GM19452 (cell line): ENCODE results near the gene RERE.
"Not testable (repeated sequence)": the region's sequence is repeated elsewhere in the genome, so short reads cannot be mapped to it uniquely, and the experiment has no call there.

ENCODE experiments used
- ATAC-seq: cut with Tn5 transposase; IDR thresholded peaks from one replicate; pipeline ENCODE4 v1.9.1; 2021; ENCODE audit not compliant: unreplicated experiment

RERE gene

DNA sequence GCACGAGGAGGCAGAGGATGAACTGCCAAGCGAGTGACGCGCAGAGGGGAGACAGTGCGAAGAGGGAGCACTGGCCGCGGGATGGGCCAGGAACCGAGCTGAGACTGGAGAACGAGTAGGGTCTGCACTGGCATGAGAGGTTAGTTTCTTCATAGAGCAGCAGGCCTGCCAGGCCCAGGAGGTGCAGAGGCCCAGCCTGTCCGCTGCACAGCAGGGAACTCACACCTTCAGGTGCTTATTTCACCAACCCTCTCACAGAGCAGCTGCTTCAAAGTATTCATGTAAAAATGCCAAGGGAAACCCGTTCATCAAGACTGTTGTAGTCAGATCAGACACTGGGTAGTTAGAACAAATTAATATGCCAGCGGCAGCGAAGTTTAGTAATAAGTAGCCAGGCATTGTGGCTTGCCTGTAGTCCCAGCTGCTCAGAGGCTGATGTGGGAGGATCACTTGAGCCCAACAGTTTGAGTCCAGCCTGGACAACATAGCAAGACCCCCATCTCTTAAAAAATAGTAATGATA is 355.0 kb downstream of the RERE start:
- ATAC-seq = no peak

GRCh38 chr1:8461351-8462110 is 355.9 kb downstream of the RERE start:
- no peak for ATAC-seq

DNA sequence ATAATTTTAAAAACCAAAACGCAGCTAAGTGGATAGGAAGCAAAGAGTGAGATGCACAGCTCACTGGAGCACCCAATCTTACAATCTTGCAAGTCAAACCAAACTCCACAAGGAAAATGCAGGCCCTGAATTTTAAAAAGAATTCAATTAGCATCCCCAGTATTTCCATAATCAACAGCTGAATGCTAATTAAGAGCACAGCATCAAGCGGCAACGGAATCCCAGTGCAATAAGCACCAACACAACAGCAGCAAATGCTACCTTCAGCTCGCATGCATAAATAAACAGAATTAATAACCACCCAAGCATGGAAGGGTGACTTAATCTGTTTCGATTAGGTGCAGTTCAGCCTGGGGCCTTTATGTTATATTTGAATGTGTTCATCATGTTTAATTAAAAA is 356.7 kb downstream of the RERE start:
- no peak for ATAC-seq

- ATAC-seq = no peak
Observed at GRCh38 chr1:8460132-8460544, 357.3 kb downstream of the RERE start.

DNA sequence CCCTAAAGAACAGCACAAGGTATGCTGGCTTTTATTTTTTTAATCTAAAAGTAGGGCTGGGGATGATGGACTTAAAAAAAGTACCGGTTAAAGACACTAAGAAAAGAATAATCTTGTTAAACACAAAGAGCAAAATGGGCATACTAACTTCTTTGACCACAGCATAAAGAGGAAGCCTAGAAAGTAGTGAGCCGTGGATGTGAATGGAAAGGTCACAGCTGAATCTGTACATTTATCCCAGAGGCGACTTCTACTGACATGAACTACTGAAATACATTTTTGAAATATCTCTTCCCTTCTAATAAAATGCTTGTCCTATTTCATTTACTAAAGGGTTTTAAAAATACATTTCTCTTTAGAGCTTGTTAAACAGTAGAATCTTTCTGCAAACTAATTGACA is 358.8 kb downstream of the RERE start:
- ATAC-seq = no peak

- no peak for ATAC-seq
Observed at GRCh38 chr1:8457760-8458381, 359.6 kb downstream of the RERE start.

DNA sequence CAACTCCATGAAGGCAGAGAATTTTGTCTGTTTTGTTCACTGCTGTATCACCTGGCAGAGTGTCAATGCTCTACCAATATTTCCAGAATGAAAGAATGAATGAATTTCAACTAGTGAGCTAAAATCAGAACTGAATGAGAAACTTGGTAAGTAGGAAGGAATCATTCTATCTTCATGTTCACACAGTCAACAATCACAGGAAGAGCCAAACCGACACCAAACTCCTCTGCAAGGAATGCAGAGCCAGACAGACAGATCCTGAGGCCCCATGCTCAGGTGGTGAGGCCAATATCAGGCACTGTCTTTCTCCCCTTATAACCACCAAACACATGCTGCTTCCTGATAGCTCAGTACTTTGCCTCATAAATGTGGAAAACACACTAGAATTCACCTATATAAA is 360.4 kb downstream of the RERE start:
- no peak for ATAC-seq

GRCh38 chr1:8456308-8456912 is 361.0 kb downstream of the RERE start:
- ATAC-seq = no peak

DNA sequence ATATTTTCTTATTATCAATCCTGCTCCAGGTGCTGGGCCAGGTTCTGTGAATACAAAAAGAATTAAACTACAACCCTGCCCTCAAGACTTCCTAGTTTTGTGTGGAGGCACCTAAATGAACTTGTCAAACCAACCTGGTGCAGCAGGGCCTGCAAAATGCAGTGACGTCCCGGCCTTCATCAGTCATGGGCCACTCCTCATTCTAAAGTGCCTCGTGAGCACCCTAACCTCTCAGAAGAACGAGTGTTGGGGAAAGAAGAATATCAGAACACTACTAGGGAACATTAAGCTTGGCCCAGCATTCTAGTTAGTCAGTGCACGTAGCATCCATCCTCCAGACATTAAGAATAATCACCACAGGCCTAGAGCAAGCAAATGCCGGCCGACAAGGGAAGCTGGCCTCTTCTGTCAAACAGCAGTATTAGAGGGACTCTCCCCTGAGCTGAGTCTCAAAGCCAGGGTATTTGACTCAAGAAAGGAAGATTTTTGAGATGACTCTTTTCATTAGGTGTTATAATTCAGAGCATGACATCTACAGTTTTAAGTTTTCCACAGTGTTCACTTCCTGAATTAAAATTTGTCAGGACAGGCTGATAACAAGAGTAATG is 361.6 kb downstream of the RERE start:
- ATAC-seq = no peak

DNA sequence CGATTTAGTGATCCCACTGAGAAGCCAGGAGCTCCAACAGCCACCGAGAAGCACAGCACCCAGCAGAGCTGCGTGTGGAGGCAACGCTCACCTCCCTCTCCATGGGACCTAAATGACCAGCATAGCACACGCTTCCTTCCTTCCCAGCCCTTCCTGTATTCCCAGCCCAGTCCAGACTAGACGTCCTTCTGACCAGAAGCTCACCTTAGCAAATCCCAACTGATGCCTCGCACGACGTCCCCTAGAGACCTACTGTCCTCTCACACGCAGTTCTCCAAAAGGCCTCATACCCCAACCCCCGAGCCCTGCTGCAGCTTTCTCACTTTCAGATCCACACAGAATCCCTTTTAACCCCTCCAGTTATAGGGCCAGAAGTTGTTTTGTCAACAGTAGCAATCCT is 367.1 kb downstream of the RERE start:
- ATAC-seq = no peak

GRCh38 chr1:8448911-8449661 is 368.4 kb downstream of the RERE start:
- ATAC-seq = no peak

DNA sequence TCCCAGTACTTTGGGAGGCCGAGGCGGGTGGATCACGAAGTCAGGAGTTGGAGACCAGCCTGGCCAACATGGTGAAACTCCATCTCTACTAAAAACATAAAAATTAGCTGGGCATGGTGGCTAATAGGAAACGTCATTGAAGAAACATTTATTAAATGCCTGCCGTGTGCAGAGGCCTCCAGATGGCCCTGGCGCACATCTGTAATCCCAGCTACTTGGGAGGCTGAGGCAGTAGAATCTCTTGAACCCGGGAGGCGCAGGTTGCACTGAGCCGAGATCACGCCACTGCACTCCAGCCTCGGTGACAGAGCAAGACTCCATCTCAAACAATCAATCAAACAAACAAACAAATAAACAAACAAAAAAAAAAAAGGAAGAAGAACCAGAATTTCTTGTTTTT is 368.9 kb downstream of the RERE start:
- not testable (repeated sequence) for ATAC-seq

- ATAC-seq = no peak
Observed at GRCh38 chr1:8447616-8448150, 369.8 kb downstream of the RERE start.

DNA sequence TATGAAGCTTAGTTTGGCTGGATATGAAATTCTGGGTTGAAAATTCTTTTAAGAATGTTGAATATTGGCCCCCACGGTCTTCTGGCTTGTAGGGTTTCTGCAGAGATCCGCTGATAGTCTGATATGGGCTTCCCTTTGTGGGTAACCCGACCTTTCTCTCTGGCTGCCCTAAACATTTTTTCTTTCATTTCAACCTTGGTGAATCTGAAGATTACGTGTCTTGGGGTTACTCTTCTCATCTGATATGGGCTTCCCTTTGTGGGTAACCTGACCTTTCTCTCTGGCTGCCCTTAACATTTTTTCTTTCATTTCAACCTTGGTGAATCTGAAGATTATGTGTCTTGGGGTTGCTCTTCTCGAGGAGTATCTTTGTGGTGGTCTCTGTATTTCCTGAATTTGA is 371.3 kb downstream of the RERE start:
- ATAC-seq = not testable (repeated sequence)

- no peak for ATAC-seq
Observed at GRCh38 chr1:8443558-8444194, 373.8 kb downstream of the RERE start.

- no peak for ATAC-seq
Observed at GRCh38 chr1:8441426-8441825, 376.0 kb downstream of the RERE start.

DNA sequence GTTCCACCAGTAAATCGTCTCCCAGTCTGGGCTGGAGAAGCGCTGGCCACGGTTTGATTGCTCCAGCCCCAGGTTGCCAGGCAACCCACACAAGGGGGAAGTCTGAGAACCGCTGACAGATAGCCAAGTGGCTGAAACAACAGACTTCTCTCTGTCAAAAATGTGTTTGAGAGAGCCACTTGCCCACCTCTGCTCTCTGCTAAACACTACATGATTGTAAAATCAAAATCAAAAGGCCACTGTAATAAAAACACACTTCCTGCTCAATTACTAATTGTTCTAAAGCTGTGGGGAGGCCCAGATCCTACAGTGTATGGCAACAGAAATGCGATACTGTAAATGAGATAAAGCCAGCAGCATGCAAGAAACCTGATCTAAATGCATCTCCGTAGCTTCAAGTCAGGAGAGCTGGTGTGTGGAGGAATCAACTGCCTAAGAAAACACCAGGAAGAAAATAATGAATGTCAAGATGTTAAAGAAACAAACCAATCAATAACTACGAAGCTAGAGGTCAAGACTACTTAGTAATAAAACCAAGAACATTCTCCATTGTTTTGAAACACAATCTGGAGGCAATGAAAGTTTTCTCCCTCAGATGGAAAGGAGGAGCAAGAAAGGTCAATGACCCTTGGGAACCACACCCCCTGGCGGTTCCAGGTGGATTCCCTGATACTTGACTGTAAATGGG is 378.3 kb downstream of the RERE start:
- ATAC-seq = no peak

GRCh38 chr1:8438489-8438888 is 379.0 kb downstream of the RERE start:
- ATAC-seq = no peak

- ATAC-seq = no peak
Observed at GRCh38 chr1:8437347-8437746, 380.1 kb downstream of the RERE start.
